B cell (primary cell): Measurements from ENCODE around the gene ATP11C. TPM values are rescaled to one million over a fixed set of nuclear protein-coding genes. Genes with fewer than 3 reads are reported as not detected.

Experiments
- ATAC-seq: fragments of 200-7000 bp; cut with Tn5 transposase; one replicate; pipeline ENCODE4 v1.10.0; 2021; ENCODE audit warnings: low read depth, mild to moderate bottlenecking, moderate number of reproducible peaks, moderate library complexity
- CTCF ChIA-PET: fragments of 350-600 bp; sonication (Branson Sonifier 250); formaldehyde crosslinking; loops from one replicate; lab custom pipeline; 2021; ENCODE audit warnings: antibody characterized with exemption, inconsistent platforms; lab: Charles Lee
- POLR2A ChIA-PET: fragments of 350-600 bp; sonication (Branson Sonifier 250); formaldehyde crosslinking; loops from one replicate; lab custom pipeline; 2021; ENCODE audit warnings: antibody characterized with exemption; lab: Charles Lee
- DNase-seq: peaks from one replicate; pipeline ENCODE4 v3.0.0; 2013
- H2AFZ ChIP-seq: 2 replicates; pipeline ENCODE4 v1.6.1; 2012; ENCODE audit warnings: mild to moderate bottlenecking, low read depth, low read length; ENCODE audit not compliant: insufficient read depth, poor library complexity, severe bottlenecking
- H3K27ac ChIP-seq, 2 donors: 1 replicate in 1 of 2; 2 replicates in 1 of 2; pipeline ENCODE4 v1.5.1; 2012 to 2013; ENCODE audit warnings: low read length in 2 of 2, mild to moderate bottlenecking in 2 of 2, moderate library complexity in 1 of 2
- H3K27me3 ChIP-seq, 4 experiments: fragments of 200-600 bp in 1 of 4; sonication (generic) in 1 of 4; replicated peaks in 1 of 4; 1 replicate in 2 of 4; 2 replicates in 2 of 4; pipeline versions ENCODE4 v1.6.1 to v1.7.0; 2013 to 2016; ENCODE audit warnings: low read length in 3 of 4, mild to moderate bottlenecking in 2 of 4, mixed read lengths in 1 of 4, moderate library complexity in 1 of 4; ENCODE audit not compliant: insufficient read depth in 4 of 4, control insufficient read depth in 3 of 4; ENCODE audit errors: control extremely low read depth in 1 of 4
- H3K36me3 ChIP-seq, 2 experiments: replicated peaks in 1 of 2; 1 replicate in 1 of 2; 2 replicates in 1 of 2; pipeline versions ENCODE4 v1.6.1 to v1.7.1; 2013; ENCODE audit warnings: low read length in 1 of 2; ENCODE audit not compliant: insufficient read depth in 2 of 2, control insufficient read depth in 1 of 2; ENCODE audit errors: control extremely low read depth in 1 of 2, extremely low read depth in 1 of 2
- H3K4me1 ChIP-seq, 2 donors: fragments of 200-600 bp in 1 of 2; sonication (generic) in 1 of 2; 1 replicate in 1 of 2; 2 replicates in 1 of 2; pipeline versions ENCODE4 v1.5.1 to v1.6.1; 2013 to 2017; ENCODE audit warnings: low read length in 2 of 2; ENCODE audit not compliant: control insufficient read depth in 2 of 2, insufficient read depth in 2 of 2
- H3K4me2 ChIP-seq: replicated peaks from 2 replicates; pipeline ENCODE3; 2012; ENCODE audit warnings: mild to moderate bottlenecking, low read depth, low read length; ENCODE audit not compliant: poor library complexity, severe bottlenecking
- H3K4me3 ChIP-seq, 5 experiments: fragments of 200-600 bp in 1 of 5; sonication (generic) in 1 of 5; 1 replicate in 3 of 5; 2 replicates in 2 of 5; pipeline versions ENCODE4 v1.5.1 to v1.7.0; 2011 to 2016; ENCODE audit warnings: low read length in 4 of 5, mild to moderate bottlenecking in 4 of 5, low read depth in 2 of 5, control low read depth in 1 of 5, moderate library complexity in 1 of 5; ENCODE audit not compliant: insufficient read depth in 1 of 5; ENCODE audit errors: control extremely low read depth in 1 of 5, extremely low read depth in 1 of 5
- H3K79me2 ChIP-seq: fragments of 200-600 bp; sonication (generic); one replicate; pipeline ENCODE4 v1.6.0; 2016; ENCODE audit warnings: low read length; ENCODE audit not compliant: control insufficient read depth, insufficient read depth
- H3K9ac ChIP-seq: fragments of 200-600 bp; sonication (generic); 2 replicates; pipeline ENCODE4 v1.6.1; 2017; ENCODE audit warnings: mild to moderate bottlenecking, low read length, moderate library complexity
- H3K9me3 ChIP-seq, 3 donors: one replicate each; pipeline versions ENCODE4 v1.6.1 to v1.7.1; 2013; ENCODE audit warnings: low read length in 2 of 3; ENCODE audit not compliant: control insufficient read depth in 2 of 3, insufficient read depth in 1 of 3; ENCODE audit errors: control extremely low read depth in 1 of 3
- H4K20me1 ChIP-seq: 2 replicates; pipeline ENCODE4 v1.6.0; 2012; ENCODE audit warnings: mild to moderate bottlenecking, low read length; ENCODE audit not compliant: insufficient read depth, control insufficient read depth, poor library complexity, severe bottlenecking
- H3K27ac Mint-ChIP-seq: one replicate; pipeline ENCODE4 v1.8.0; 2021; ENCODE audit warnings: mixed read lengths
- H3K27me3 Mint-ChIP-seq: one replicate; pipeline ENCODE4 v1.8.0; 2021; ENCODE audit warnings: mixed read lengths
- H3K4me1 Mint-ChIP-seq: one replicate; pipeline ENCODE4 v1.8.0; 2021; ENCODE audit warnings: mixed read lengths
- H3K4me3 Mint-ChIP-seq: one replicate; pipeline ENCODE4 v1.8.0; 2021; ENCODE audit warnings: mixed read lengths
- H3K9me3 Mint-ChIP-seq: one replicate; pipeline ENCODE4 v1.8.0; 2022; ENCODE audit warnings: mixed read lengths; ENCODE audit not compliant: insufficient read depth
- CTCF ChIP-seq: fragments of 200-600 bp; IDR thresholded peaks from one replicate; pipeline ENCODE4 v1.8.0; 2022; ENCODE audit warnings: antibody characterized with exemption, mild to moderate bottlenecking
- EZH2 ChIP-seq: IDR thresholded peaks from 2 replicates; pipeline ENCODE4 v1.6.1; 2012; ENCODE audit warnings: borderline replicate concordance, low read depth, mild to moderate bottlenecking, moderate library complexity, low read length; ENCODE audit not compliant: insufficient read depth, poor library complexity, severe bottlenecking
- WGBS: methylation state at CpG from one replicate; pipeline ENCODE4 v1.1.5; 2013; ENCODE audit warnings: missing lambda C conversion rate; ENCODE audit not compliant: insufficient coverage; 5-methylcytosine and 5-hydroxymethylcytosine counted together
- intact Hi-C: fragments of 100-400 bp; cut with micrococcal nuclease; formaldehyde crosslinking; loops from one replicate; pipeline ENCODE4 v1.10.0; 2022
- polyA plus RNA-seq: library from polyadenylated mRNA; depleted of rRNA; stranded (reverse); fragments of >200 nt; gene quantifications from 2 replicates; pipeline ENCODE4 v1.2.3, GENCODE V29; 2012
- total RNA-seq, 2 donors: library from RNA; stranded (reverse); fragments of 120-200 nt in 1 of 2; gene quantifications; 1 replicate in 1 of 2; 2 replicates in 1 of 2; pipeline versions ENCODE4 v1.2.3 to v1.2.4, GENCODE V29; 2013 to 2022

Gene ATP11C
- total and polyA plus RNA-seq, 2 donors (not counting 1 experiment from before 2014, with no cell fraction given) = 8.5 to 29.2 TPM

DNA sequence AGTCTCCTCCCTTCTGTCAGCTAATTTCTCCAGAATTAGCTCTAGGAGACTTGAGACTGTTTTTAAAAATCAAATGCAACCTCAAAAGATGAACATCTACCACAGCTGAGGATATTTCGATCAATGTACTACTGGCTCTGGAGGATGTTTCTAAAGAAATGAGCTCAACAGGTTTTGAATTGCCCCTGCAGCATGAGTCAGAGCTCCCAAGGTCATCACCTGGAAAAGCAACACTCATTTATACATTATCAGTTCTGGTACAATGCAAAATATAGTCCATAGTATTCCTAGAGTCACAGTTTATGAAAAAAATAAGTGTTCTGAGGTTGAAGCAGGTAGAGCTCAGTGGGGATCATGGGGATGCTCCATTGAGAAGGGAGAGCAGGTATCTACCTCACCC lies 174.0 kb downstream of the ATP11C start:
- CTCF ChIA-PET = no interaction called here
- no peak overlapping the region for H3K4me3 Mint-ChIP-seq
- H3K27me3 Mint-ChIP-seq = no peaks in the 10 kb centered on the region

DNA sequence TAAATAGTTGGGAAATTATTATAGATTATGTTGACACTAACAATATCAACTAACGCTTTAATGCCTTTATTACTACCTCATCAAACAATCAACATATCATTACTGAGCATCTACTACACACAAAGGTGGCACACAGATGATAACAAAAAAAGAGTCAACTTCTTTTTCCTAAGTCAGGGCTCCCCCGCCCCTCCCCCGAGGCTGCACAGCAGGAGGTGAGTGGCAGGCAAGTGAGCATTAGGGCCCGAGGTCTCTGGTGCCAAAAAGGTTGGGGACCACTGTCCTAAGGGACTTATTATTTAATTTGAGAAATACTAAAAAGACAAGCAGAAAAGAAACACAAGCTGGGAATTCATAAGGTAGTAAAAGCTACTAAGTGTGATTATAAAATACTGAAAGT lies 174.6 kb downstream of the ATP11C start:
- Mint-ChIP-seq H3K27me3 (no peaks in the 10 kb centered on the region), H3K4me1 (no peaks in the 10 kb centered on the region), H3K9me3 (peaks cover 3% of the 10 kb centered on the region), H3K27ac (no peak overlapping the region), H3K4me3 (no peak overlapping the region)
- POLR2A ChIA-PET = no interaction called here
- CTCF ChIA-PET = no interaction called here
- Histone ChIP-seq H3K4me3 (no peak overlapping the region), H3K27ac (no peak overlapping the region), H3K9ac (no peak overlapping the region), H3K9me3 (peaks cover 0 to 13% (median 4%) of the 10 kb centered on the region in 3 donors), H3K4me1 (no peaks in the 10 kb centered on the region), H3K4me2 (no peak overlapping the region), H2AFZ (no peak overlapping the region), H4K20me1 (no peaks in the 10 kb centered on the region), H3K27me3 (no peaks in the 10 kb centered on the region), H3K79me2 (no peaks in the 10 kb centered on the region), H3K36me3 (peaks cover 0 to 7% of the 10 kb centered on the region in 2 experiments)
- ATAC-seq (no peak), DNase-seq (no peak)
- no CpG with 5 or more reads among the region's 4 CpGs for WGBS
- intact Hi-C loops = no loop called here
- TF ChIP-seq CTCF = no peak
- TF ChIP-seq EZH2 = no peak

More for the DNA sequence above, 174.0 kb downstream of the ATP11C start:
- POLR2A ChIA-PET = no interaction called here
- intact Hi-C loops = no loop called here
- Histone ChIP-seq H2AFZ (no peak overlapping the region), H3K4me1 (no peaks in the 10 kb centered on the region), H3K36me3 (peaks cover 0 to 7% of the 10 kb centered on the region in 2 experiments), H3K9ac (no peak overlapping the region), H3K27me3 (no peaks in the 10 kb centered on the region), H3K79me2 (no peaks in the 10 kb centered on the region), H3K27ac (no peak overlapping the region), H4K20me1 (no peaks in the 10 kb centered on the region), H3K9me3 (peaks cover 0 to 13% (median 0%) of the 10 kb centered on the region in 3 donors), H3K4me3 (no peak overlapping the region), H3K4me2 (no peak overlapping the region)
- ATAC-seq (no peak), DNase-seq (no peak)
- no peak overlapping the region for H3K27ac Mint-ChIP-seq
- no peaks in the 10 kb centered on the region for H3K4me1 Mint-ChIP-seq
- H3K9me3 Mint-ChIP-seq = peaks cover 3% of the 10 kb centered on the region
- no CpG with 5 or more reads among the region's 1 CpG for WGBS
- TF ChIP-seq EZH2 (no peak), CTCF (no peak)
